GM18870 (cell line): ENCODE results near the gene FILIP1L.

Experiments
- ATAC-seq: cut with Tn5 transposase; IDR thresholded peaks from one replicate; pipeline ENCODE4 v1.9.1; 2021; ENCODE audit warnings: moderate library complexity; ENCODE audit not compliant: unreplicated experiment

The FILIP1L gene

GRCh38 chr3:99900248-99900647, 214.1 kb downstream of the FILIP1L start:
- ATAC-seq: no peak

DNA sequence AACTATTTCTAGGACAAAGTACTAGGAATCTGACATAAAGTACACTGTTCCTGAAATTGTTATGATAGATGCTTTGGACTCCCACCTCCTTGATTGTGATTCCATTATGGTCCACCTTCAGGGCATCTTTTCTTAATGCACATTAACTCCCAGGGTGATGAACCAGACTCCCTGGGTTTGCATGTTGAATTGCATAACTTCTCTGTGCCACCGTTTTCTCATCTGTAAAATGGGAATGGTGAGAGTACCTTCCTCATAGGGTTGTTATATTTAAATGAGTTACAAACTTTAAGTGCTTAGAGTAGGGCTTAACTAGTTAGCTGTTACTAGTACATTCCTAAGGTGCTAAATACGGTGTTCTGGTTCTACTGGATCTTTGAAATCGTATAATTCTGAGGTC, 214.7 kb downstream of the FILIP1L start:
- no peak for ATAC-seq

DNA sequence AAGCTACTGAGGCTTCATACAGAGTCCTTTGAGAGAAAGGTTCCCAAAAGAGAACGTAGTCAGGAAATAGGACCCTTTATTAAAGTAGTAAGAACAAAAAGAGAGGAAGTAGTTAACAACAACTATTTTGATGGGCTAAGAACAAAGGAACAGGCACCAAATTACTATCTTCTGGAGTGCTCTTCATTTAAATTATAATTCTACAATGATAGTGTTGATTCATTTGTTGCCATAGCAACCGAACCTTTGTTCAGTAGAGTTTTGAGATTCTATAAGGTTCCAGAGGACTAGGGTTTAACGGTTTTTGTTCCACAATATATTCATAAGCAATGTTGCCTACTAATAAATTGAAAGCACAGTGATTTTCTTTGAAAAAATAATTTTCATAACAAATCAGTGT, 217.8 kb downstream of the FILIP1L start:
- no peak for ATAC-seq

- ATAC-seq: no peak
Measured at GRCh38 chr3:99895703-99896441, 218.4 kb downstream of the FILIP1L start.

DNA sequence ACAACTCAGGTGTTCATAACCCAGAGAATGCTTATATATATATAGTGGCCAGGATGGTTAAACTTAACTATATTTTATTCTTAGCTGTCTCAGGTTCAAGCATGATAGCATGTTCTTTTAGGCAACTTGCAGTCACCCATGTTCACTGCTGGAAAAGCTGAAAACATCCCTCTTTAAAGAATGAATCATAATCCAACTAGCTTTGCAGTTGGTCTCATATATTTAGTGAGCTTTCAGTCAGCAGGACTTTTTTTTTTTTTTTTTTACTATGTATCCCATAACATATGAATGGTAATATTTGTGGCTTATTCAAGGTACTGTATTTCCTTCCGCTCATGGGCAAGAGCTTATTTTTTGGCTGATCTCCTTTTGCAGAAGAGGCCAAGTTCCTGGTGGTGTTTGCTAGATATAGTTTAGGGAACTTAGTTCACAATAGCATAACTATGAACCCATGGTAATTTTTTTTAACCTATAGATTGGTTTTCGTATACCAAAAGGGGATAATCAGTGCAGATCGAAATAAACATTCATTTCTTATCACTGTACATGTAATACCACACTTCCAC, 219.1 kb downstream of the FILIP1L start:
- no peak for ATAC-seq

DNA sequence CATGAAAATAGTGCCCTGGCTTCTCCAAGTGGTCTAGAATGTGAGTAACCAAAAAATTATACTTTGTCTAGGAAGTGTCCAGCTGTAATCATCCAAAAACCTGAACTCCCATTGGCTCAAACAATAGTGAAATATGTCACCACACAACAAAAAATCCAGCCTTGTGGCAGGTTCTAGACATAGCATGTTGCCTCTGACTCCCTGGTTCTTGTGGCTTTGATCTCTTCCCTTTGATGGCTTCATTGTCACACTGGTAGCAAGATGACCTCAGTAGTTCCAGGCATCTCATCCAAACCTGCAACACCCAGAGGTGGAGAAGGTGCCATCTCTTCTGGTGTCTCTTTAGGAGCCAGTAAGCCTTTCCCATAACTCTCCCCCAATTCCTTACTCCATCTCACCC, 222.0 kb downstream of the FILIP1L start:
- no peak for ATAC-seq

- no peak for ATAC-seq
Measured at GRCh38 chr3:99891610-99892285, 222.6 kb downstream of the FILIP1L start.

DNA sequence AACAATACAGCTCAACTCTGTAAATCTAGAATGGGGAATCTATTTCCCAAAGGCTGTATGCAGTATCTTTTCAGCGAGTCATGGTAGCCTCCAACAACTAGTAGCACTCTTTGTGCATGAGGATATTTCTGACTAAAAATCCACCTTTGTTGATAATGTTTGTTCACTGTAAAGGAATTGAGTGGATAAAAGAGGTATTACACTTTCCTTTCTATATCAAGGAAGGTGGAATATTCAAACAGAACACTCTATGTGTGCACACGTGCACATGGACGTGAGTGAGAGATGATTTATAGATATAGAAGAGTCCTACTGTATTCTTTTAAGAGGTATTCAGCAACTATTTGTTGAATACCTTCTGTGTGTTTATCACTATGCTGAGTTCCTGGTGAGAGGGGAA, 228.4 kb downstream of the FILIP1L start:
- ATAC-seq: no peak

GRCh38 chr3:99885085-99885484, 229.2 kb downstream of the FILIP1L start:
- ATAC-seq: no peak

DNA sequence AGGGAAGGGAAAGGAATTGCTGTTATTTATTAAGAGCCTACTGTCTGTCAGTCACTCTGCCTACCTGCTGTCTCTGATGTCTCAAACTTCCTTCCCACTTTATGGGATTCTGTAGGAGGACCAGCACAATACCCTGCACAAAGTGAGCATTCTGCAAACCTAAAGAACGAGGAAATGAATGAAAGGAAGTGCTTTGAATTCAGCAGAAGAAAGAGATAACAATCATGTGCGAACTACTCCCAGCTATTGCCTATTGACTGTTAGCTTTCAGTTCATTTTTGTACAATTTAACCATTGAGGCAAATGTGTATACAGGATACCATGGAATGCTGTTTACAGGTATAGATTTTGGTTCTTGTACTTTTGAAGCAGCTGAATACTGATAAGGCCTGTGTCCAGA, 229.8 kb downstream of the FILIP1L start:
- ATAC-seq: no peak

- no peak for ATAC-seq
Measured at GRCh38 chr3:99883693-99884092, 230.6 kb downstream of the FILIP1L start.

DNA sequence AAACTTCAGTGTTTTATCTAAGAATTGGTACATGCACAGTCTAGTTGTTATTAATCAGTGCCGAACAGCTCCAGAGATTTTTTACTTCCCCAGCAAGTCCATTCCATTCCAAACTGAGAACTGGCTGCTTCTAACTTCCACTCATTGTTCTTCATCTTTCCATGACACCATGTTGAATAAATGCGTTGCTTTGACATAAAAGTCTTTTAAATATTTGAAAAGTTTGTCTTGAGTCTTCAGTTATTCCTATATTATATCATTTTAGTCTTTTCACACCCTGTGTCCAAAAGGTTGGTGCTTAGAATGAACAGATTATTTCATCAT, 231.2 kb downstream of the FILIP1L start:
- no peak for ATAC-seq

- no peak for ATAC-seq
Measured at GRCh38 chr3:99882436-99883137, 231.7 kb downstream of the FILIP1L start.

DNA sequence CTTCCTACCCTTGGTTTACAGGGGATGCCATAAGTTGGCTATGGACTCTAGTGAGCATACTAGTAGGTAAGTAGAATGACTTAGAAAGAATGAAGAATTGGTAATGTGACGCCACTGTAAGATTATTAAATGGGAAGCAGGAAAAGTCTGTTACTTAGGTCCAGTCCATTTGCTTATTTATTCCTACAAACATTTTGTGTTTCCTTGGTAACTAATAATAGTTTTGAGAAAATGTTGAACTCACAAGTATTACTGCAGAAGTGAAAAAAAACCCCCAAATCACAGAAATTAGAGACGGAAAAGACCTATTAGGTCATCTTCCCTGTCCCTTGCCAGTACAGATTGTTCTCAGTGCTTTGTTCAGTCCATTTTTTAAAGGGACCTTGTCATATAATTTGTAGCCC, 233.2 kb downstream of the FILIP1L start:
- ATAC-seq: no peak

GRCh38 chr3:99879275-99879674, 235.0 kb downstream of the FILIP1L start:
- ATAC-seq: no peak

DNA sequence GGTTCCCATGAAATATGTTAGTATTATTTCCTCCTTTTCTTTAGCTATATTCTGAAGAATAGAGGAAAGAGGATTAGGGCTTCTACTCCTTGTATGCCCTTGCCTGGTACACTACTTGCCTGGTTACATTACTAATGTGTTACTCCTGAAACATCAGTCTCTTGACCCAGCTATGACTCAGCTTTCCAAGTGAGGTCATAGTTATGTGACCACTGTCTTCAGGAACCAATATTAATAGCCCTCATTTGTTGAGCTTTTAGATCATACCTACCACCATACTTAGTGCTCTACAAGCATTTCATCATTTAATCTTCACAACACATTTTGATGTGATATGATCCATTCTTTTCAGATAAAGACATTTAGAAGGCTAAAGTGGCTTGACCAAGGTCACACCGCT, 236.3 kb downstream of the FILIP1L start:
- peak; percentile 82 for ATAC-seq

DNA sequence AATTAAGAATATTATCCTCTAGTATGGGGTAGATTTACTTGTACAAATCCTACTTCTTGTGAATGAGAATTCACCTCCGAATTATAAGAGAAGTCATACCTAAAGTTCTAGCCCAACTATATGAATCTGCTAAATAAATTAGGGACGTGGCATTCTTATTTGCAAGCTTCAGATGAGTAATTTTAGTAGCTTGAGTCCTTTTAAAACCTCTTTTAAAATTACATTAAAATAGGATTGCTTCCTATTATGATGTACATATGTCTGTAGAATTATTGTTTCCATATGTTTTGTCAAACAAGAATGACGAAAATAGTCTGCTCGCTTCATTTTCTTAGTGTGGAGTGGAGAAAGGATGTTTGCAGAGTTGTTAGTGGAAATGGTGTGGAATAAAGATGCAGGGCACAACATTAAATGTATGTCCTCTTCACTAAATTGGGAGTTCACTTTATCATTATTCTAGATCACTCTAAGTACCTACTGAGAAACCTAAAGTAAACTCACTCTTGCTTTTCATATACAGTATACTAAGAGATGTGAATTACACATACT, 237.2 kb downstream of the FILIP1L start:
- ATAC-seq: no peak

GRCh38 chr3:99875929-99876841, 238.1 kb downstream of the FILIP1L start:
- ATAC-seq: peak; percentile 45

GRCh38 chr3:99875581-99875928, 238.7 kb downstream of the FILIP1L start:
- ATAC-seq: no peak

- no peak for ATAC-seq
Measured at GRCh38 chr3:99874237-99875002, 239.9 kb downstream of the FILIP1L start.
